HL-60 (cell line): Measurements from ENCODE around the gene VSIG1.

ENCODE experiments used
- GABPA ChIP-seq: IDR thresholded peaks from 2 replicates; pipeline ENCODE4 v1.6.1; 2012; ENCODE audit warnings: low read depth
- POLR2AphosphoS5 ChIP-seq: IDR thresholded peaks from 2 replicates; pipeline ENCODE4 v1.6.1; 2012; ENCODE audit warnings: low read depth
- SPI1 ChIP-seq: IDR thresholded peaks from 2 replicates; pipeline ENCODE4 v1.6.1; 2012; ENCODE audit warnings: low read depth, mild to moderate bottlenecking, borderline replicate concordance
- TF ChIP-seq, protein P1 (sequence below): IDR thresholded peaks from one replicate; pipeline ENCODE4 v1.5.1; 2011; ENCODE audit warnings: low read length, control low read depth, inconsistent platforms; ENCODE audit not compliant: insufficient read depth
- TF ChIP-seq, protein P2 (sequence below): IDR thresholded peaks from 2 replicates; pipeline ENCODE4 v1.6.1; 2012; ENCODE audit warnings: low read depth; ENCODE audit not compliant: insufficient replicate concordance

DNA sequence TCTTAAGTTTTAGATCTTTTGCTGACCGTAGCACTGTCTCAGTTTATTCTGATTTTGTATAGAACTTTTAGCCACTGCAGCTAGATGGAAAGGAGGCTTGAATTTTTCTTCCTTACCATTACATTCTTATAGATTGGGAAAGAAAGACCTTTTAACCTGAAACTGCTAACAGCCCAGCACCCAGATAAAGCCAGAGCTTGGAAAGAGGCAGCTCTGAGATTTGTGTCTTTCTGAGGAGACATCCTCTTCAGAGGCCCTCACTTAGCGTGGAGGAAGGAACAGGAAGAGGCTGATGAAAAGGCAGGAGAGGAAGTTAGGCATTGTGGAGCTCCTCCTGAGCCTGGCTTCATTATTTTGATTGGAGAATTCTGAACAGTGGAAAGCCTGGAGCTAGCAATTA is 81.8 kb downstream of the VSIG1 start:
- TF ChIP-seq, protein P1, sequence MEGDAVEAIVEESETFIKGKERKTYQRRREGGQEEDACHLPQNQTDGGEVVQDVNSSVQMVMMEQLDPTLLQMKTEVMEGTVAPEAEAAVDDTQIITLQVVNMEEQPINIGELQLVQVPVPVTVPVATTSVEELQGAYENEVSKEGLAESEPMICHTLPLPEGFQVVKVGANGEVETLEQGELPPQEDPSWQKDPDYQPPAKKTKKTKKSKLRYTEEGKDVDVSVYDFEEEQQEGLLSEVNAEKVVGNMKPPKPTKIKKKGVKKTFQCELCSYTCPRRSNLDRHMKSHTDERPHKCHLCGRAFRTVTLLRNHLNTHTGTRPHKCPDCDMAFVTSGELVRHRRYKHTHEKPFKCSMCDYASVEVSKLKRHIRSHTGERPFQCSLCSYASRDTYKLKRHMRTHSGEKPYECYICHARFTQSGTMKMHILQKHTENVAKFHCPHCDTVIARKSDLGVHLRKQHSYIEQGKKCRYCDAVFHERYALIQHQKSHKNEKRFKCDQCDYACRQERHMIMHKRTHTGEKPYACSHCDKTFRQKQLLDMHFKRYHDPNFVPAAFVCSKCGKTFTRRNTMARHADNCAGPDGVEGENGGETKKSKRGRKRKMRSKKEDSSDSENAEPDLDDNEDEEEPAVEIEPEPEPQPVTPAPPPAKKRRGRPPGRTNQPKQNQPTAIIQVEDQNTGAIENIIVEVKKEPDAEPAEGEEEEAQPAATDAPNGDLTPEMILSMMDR: no peak
- TF ChIP-seq, protein P2, sequence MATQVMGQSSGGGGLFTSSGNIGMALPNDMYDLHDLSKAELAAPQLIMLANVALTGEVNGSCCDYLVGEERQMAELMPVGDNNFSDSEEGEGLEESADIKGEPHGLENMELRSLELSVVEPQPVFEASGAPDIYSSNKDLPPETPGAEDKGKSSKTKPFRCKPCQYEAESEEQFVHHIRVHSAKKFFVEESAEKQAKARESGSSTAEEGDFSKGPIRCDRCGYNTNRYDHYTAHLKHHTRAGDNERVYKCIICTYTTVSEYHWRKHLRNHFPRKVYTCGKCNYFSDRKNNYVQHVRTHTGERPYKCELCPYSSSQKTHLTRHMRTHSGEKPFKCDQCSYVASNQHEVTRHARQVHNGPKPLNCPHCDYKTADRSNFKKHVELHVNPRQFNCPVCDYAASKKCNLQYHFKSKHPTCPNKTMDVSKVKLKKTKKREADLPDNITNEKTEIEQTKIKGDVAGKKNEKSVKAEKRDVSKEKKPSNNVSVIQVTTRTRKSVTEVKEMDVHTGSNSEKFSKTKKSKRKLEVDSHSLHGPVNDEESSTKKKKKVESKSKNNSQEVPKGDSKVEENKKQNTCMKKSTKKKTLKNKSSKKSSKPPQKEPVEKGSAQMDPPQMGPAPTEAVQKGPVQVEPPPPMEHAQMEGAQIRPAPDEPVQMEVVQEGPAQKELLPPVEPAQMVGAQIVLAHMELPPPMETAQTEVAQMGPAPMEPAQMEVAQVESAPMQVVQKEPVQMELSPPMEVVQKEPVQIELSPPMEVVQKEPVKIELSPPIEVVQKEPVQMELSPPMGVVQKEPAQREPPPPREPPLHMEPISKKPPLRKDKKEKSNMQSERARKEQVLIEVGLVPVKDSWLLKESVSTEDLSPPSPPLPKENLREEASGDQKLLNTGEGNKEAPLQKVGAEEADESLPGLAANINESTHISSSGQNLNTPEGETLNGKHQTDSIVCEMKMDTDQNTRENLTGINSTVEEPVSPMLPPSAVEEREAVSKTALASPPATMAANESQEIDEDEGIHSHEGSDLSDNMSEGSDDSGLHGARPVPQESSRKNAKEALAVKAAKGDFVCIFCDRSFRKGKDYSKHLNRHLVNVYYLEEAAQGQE: no peak
- TF ChIP-seq POLR2AphosphoS5 (no peak), GABPA (no peak), SPI1 (peak; percentile 47; the same call in 1 of the 2 replicates)
